ENCODE measurements around the gene ZNRF3.

- TF ChIP-seq CTCF (IDR thresholded peaks at IDR 0.05) (no peak), POLR2A (IDR thresholded peaks at IDR 0.05) (no peak)
Observed at GRCh38 chr22:29096736-29097669, 213.6 kb downstream of the ZNRF3 start.
